ENCODE measurements around the gene DCC. TPM values are rescaled to one million over a fixed set of nuclear protein-coding genes. Genes with fewer than 3 reads are reported as not detected.
A peak's percentile ranks its signal among the peaks of the same experiment; 100 is the strongest.

Gene DCC
- polyA plus RNA-seq, 6 donors from 2014 or later = not detected

DNA sequence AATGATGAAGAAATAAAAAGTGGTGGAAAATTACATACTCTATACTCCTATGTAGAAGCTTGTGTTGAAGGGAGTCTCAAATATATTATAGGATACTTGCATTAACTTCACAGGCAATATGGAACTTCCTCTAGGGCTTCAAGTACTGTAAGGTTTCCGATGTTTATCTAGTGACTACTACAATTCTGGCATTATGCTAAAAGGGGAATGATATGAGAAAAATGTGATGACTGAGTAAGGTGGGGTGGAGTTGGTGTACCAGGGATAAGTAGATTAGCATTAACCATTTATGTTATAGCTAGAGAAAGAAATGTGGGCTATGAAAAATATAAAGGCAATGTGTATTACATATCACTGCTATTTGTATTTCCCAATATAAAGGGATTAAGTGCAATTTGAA is 229.5 kb downstream of the DCC start:
- DNase-seq (no peak), ATAC-seq (ENCODE audit: low read depth in 2 of 2) (no peak)
- no peaks in the 10 kb centered on the region for H3K36me3 Mint-ChIP-seq
- H3K27ac Mint-ChIP-seq = no peak overlapping the region
- H3K4me1 Mint-ChIP-seq = no peaks in the 10 kb centered on the region
- no peak overlapping the region for H3K4me3 Mint-ChIP-seq
- peaks cover 0 to 3% (median 0%) of the 10 kb centered on the region in 7 donors for H3K9me3 Mint-ChIP-seq
- no peaks in the 10 kb centered on the region for H3K27me3 Mint-ChIP-seq

DNA sequence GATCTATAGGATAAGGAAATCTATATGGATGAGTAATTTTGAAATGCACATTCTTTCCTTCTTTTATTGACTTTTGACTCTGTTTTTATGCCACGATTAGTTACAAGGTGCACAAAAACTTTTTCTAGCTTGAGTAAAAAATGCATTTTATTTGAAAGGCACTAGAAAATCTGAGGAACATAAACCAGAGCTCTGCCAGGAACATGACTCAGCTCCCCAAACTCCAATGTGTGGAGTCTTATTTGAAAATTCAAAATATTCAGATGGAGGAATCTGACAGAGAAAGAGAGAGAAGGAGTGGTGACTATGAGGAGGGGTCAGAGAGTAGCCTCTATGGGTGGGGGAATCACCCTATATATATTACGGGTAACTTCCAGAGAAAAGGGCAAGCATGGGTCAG is 231.0 kb downstream of the DCC start:
- Mint-ChIP-seq H3K27ac (no peak overlapping the region), H3K4me3 (no peak overlapping the region), H3K4me1 (no peaks in the 10 kb centered on the region), H3K36me3 (no peaks in the 10 kb centered on the region), H3K9me3 (peaks cover 0 to 2% (median 0%) of the 10 kb centered on the region in 7 donors), H3K27me3 (no peaks in the 10 kb centered on the region)
- DNase-seq = no peak
- no peak for ATAC-seq (ENCODE audit: low read depth in 2 of 2)

DNA sequence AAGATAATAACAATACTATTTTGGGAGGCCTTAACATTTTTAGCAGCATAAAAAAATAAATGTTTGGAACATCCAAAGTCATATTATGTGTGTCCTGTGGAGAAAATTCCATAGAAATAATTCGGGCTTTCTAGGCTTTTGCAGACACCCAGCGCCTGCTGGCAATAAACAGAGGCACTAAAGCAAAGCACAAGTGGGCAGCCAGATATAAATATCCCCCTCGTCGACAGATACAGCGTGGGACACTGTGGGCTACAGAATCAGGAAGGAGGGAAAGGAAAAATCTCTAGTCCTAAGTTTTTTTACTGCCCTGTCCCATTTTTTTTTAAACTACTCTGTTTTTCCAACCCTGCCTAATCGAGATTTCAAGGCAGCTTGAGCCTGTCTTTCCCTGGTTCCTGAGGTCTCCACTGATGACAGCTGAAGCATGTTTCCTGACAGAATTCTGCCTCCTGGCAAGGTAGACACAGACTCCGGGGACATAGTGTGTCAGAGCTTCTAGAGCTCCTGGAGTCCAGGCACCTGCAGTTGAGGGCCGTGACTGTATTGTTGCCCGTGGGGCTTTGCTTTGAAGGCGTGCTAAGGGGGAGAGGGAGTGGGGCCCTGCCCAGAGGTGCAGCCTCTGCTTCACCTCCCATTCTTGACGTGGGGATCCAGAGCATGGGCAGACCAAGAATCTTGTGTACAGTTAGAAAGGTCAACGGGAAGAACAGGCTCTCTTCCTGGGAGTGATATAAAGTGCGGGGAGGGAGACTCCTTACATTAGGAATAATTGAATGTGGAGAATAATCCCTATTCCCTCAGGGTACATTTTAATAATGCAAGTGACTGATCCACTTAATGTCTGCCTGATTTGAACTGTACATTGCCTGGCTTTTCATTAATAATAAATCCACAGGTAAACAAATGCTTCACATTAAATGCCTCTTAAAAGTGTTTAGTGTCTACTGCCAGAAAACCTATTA is 232.3 kb downstream of the DCC start:
- ATAC-seq (ENCODE audit: low read depth in 2 of 2) (no peak), DNase-seq (no peak)
- Mint-ChIP-seq H3K27ac (no peak overlapping the region), H3K4me1 (no peaks in the 10 kb centered on the region), H3K27me3 (no peaks in the 10 kb centered on the region), H3K9me3 (peaks cover 0 to 5% (median 0%) of the 10 kb centered on the region in 7 donors), H3K4me3 (peak overlapping the region in 1 of 8 donors; percentile 21), H3K36me3 (no peaks in the 10 kb centered on the region)

DNA sequence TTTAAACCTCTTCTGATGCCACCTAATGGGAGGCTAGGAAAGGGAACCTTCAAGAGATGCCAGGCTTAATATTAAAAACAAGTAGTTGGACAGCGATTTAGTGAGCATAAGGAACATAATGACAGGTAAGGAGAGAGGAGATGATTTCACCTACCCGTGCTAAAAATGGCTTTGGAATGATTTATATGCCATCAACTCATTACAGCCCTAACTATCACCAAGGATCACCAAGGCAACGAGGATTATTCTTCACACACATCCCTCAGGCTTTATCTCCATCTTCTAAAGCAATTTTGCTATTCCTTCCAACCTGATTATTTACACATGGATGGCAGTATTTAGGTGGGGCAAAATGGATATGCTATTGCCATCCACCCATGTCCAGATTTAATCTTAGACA is 237.8 kb downstream of the DCC start:
- Mint-ChIP-seq H3K4me1 (no peaks in the 10 kb centered on the region), H3K27ac (peak overlapping the region in 2 of 6 donors; percentile 17 to 50), H3K36me3 (no peaks in the 10 kb centered on the region), H3K4me3 (no peak overlapping the region), H3K9me3 (peaks cover 0 to 13% (median 0%) of the 10 kb centered on the region in 7 donors), H3K27me3 (no peaks in the 10 kb centered on the region)
- DNase-seq (no peak), ATAC-seq (ENCODE audit: low read depth in 2 of 2) (no peak)

DNA sequence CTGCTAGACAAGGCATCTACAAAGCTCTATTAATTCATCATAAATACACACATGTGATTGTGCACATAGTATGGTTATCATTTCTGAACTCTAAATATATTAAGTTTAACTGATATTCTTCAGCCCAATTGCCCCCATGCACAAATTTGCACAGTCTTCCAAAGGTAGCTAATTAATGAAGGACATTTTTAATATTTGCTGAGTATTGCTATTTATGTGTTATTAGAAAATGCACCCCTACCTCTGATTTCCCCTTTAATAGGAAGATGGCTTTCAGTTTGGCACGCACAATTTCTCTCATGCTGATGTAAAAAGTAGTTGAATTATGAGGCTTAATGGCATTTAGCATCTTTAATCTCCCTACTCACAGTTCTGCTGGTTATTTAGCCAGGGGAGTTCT is 242.1 kb downstream of the DCC start:
- DNase-seq (no peak), ATAC-seq (ENCODE audit: low read depth in 2 of 2) (no peak)
- no peaks in the 10 kb centered on the region for H3K27me3 Mint-ChIP-seq
- no peak overlapping the region for H3K4me3 Mint-ChIP-seq
- H3K27ac Mint-ChIP-seq = no peak overlapping the region
- no peaks in the 10 kb centered on the region for H3K4me1 Mint-ChIP-seq
- H3K9me3 Mint-ChIP-seq = peaks cover 0 to 8% (median 0%) of the 10 kb centered on the region in 7 donors
- no peaks in the 10 kb centered on the region for H3K36me3 Mint-ChIP-seq

DNA sequence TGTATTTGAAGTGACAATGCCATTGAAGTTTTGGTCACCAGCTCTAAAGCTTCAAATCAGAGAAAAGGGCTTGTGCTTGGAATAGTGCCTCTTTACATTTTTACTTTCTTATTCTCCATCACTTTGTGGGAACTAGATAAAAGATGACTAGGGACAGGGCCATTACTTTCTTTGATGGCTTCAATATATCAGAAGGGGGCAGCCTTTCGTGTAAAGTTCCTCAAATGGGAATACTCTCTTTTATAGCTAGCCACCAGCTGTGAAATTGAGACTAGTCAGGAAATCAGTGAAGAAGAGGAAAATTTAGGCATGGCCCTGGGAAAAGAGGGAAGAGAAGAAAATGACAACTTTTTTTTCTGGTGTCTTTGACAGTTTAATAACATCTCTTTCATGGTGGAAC is 242.5 kb downstream of the DCC start:
- no peak for ATAC-seq (ENCODE audit: low read depth in 2 of 2)
- no peaks in the 10 kb centered on the region for H3K36me3 Mint-ChIP-seq
- no peak for DNase-seq
- no peaks in the 10 kb centered on the region for H3K4me1 Mint-ChIP-seq
- H3K27ac Mint-ChIP-seq = no peak overlapping the region
- no peaks in the 10 kb centered on the region for H3K27me3 Mint-ChIP-seq
- no peak overlapping the region for H3K4me3 Mint-ChIP-seq
- peaks cover 0 to 7% (median 4%) of the 10 kb centered on the region in 7 donors for H3K9me3 Mint-ChIP-seq

DNA sequence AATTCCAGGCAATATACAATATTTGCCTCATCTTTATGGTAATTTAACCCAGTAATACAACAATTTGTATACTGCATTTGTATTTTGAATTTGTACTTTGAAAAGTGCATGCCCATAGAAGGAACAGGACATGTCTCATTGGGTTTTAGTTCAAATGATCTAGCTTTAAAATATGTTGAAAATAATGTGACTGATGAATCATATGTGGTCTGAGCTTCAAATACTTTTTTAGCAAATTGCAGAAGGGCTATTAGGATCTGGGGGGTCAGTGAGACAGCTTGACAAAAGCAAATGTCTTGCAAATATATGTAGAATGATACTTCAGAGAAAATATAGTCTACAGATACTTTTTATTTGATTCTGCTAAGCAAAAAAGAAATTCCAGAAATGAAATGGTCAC is 248.9 kb downstream of the DCC start:
- no peak for DNase-seq
- no peak overlapping the region for H3K4me3 Mint-ChIP-seq
- ATAC-seq (ENCODE audit: low read depth in 2 of 2) = no peak
- H3K4me1 Mint-ChIP-seq = no peaks in the 10 kb centered on the region
- no peaks in the 10 kb centered on the region for H3K27me3 Mint-ChIP-seq
- H3K27ac Mint-ChIP-seq = no peak overlapping the region
- no peaks in the 10 kb centered on the region for H3K36me3 Mint-ChIP-seq
- H3K9me3 Mint-ChIP-seq = peaks cover 0 to 7% (median 5%) of the 10 kb centered on the region in 7 donors

DNA sequence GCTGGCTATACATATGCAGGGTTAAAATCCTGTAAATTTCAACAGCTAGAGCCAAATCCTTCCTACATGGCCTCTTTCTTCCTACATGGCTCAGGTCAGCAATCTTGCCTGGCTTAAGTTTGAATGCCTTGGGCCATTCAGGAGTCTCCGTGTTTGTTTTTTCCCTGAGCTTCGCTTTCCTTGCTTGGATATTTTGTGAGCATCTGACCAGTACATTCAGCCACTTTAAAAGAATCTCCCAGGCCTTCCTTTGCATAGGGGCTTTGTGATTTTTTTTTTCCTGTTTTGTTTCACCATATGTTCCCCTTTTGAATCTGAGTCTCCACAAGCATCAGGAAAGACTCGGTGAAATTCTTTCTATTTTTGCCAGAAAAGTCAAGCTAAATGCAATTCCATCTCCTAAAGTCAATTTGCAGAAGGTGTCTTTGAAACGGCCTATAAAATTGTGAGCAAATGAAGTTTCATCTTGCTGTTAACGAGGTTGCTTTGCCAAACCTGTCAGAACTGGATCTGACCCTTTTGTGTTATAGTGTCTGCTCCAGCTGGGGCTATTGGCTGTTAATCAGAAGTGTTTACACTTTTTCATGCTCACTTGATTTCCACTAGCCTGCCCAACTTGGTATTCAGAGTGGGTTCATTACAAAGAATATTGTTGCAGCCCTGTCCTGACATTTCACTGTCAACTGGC is 256.9 kb downstream of the DCC start:
- no peak for DNase-seq
- no peaks in the 10 kb centered on the region for H3K36me3 Mint-ChIP-seq
- H3K27ac Mint-ChIP-seq = no peak overlapping the region
- H3K9me3 Mint-ChIP-seq = peaks cover 0 to 10% (median 3%) of the 10 kb centered on the region in 7 donors
- peaks cover 0 to 5% (median 0%) of the 10 kb centered on the region in 3 donors for H3K27me3 Mint-ChIP-seq
- H3K4me1 Mint-ChIP-seq = no peaks in the 10 kb centered on the region
- ATAC-seq (ENCODE audit: low read depth in 2 of 2) = no peak
- H3K4me3 Mint-ChIP-seq = no peak overlapping the region

DNA sequence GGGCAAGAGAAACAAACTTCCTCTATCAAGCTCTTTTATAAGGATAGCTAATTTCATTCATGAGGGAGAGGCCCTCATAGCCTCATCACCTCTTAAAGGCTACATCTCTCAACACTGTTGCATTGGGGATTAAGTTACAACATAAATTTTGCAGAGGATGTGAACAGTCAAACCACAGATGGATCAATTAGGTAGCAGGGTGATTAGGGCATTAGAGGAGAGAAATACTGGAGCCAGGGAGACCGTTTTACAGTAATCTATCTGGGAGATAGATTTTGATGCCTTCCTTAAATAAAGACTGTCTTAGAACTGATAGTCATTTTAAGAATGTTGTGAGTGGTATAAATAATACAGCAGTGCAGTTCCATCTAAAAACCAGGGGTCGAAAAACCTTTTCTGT is 258.9 kb downstream of the DCC start:
- H3K4me1 Mint-ChIP-seq = no peaks in the 10 kb centered on the region
- H3K27me3 Mint-ChIP-seq = peaks cover 0 to 5% (median 0%) of the 10 kb centered on the region in 3 donors
- DNase-seq = no peak
- no peak for ATAC-seq (ENCODE audit: low read depth in 2 of 2)
- no peaks in the 10 kb centered on the region for H3K36me3 Mint-ChIP-seq
- H3K9me3 Mint-ChIP-seq = peaks cover 0 to 10% (median 2%) of the 10 kb centered on the region in 7 donors
- no peak overlapping the region for H3K27ac Mint-ChIP-seq
- H3K4me3 Mint-ChIP-seq = no peak overlapping the region

DNA sequence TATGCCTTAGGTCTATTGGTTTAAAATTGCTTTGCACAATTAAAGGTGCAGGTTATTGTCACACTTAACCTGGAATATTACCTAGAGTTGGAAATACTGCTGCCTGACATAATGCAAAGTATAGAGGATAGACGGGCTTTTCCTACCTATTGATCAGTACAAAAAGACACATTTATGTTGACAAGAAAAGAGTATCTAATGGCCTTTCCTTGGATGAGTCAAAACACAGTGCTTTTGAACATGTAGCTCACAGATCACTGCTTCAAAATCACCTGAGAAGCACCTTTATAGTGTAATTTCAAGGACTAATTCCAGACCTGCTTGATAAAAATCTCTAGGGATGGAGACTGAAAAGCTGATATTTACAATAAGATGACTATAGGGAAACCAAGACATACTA is 262.8 kb downstream of the DCC start:
- no peak overlapping the region for H3K27ac Mint-ChIP-seq
- H3K4me3 Mint-ChIP-seq = no peak overlapping the region
- ATAC-seq (ENCODE audit: low read depth in 2 of 2) (no peak), DNase-seq (no peak)
- H3K9me3 Mint-ChIP-seq = peaks cover 0 to 7% (median 2%) of the 10 kb centered on the region in 7 donors
- no peaks in the 10 kb centered on the region for H3K4me1 Mint-ChIP-seq
- peaks cover 0 to 5% (median 0%) of the 10 kb centered on the region in 3 donors for H3K27me3 Mint-ChIP-seq
- no peaks in the 10 kb centered on the region for H3K36me3 Mint-ChIP-seq

DNA sequence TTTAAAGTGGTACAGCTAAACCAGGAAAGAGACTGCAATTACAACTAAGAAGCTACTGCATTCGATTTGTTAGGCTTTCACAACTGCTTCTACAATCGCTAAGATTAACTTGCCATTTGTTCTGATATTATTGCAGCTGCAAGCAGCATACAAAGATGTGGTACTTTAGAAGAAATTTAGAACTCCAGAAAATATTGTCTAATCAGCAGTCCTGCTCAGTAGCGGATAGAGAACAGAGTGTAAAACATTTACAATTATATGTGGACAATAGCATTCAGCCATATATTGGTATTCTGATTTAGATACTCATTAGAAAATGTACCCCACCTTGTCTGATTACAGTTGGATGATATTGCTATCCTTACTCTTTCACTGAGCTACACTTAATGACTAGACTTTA is 265.3 kb downstream of the DCC start:
- Mint-ChIP-seq H3K4me1 (no peaks in the 10 kb centered on the region), H3K9me3 (peaks cover 0 to 5% (median 0%) of the 10 kb centered on the region in 7 donors), H3K4me3 (no peak overlapping the region), H3K27me3 (peaks cover 0 to 5% (median 0%) of the 10 kb centered on the region in 3 donors), H3K36me3 (no peaks in the 10 kb centered on the region), H3K27ac (no peak overlapping the region)
- ATAC-seq (ENCODE audit: low read depth in 2 of 2) = no peak
- DNase-seq = no peak

DNA sequence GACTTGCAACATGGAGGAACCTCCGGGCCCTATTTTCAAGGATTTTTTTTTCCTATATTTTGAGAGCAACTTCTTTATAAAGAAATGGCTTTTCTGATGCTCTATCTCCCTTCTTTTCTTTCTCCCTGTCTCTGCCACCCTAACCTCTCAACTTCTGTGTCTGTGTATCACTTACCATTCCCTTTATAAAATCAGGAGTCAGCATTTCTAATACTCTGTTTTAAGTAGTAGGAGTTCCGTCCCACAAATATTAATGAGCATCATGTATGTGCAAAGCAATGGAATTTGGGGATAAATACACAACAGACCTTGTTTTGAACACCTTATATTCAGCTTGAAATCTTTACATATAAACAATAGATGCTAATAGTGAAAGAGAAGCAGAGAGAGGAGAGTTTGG is 268.0 kb downstream of the DCC start:
- no peaks in the 10 kb centered on the region for H3K4me1 Mint-ChIP-seq
- no peak overlapping the region for H3K4me3 Mint-ChIP-seq
- no peaks in the 10 kb centered on the region for H3K36me3 Mint-ChIP-seq
- ATAC-seq (ENCODE audit: low read depth in 2 of 2) (no peak), DNase-seq (no peak)
- no peak overlapping the region for H3K27ac Mint-ChIP-seq
- H3K9me3 Mint-ChIP-seq = peaks cover 0 to 5% (median 0%) of the 10 kb centered on the region in 7 donors
- no peaks in the 10 kb centered on the region for H3K27me3 Mint-ChIP-seq

DNA sequence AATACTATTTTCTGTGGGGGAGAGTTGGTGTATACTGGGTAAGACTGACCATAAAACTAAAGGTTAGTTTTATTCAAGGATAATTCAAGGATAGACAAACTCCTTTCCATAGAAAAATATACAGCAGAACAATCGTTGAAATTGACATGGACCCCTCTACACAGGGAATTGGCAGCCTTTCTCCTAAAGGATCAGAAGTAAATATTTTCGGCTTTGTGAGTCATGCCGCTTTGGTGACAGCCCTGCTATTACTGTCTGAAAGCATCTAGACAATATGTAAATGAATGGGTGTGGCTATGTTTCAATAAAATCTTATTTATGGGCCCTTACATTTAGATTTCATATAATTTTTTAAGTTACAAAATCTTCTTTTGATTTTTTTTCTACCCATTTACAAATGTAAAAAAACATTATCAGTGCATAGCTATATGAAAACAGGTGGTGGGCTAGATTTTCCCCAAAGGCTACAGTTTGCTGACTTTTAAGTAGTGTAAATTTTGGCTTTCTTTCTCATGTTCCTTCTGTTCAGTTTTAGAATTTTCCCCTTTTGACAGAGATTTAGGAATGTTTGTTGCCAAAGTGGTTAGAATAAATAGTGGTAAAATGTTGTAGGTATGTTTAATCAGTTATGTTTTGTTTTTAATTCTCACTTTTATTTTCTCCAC is 270.6 kb downstream of the DCC start:
- no peaks in the 10 kb centered on the region for H3K4me1 Mint-ChIP-seq
- peaks cover 0 to 4% (median 0%) of the 10 kb centered on the region in 7 donors for H3K9me3 Mint-ChIP-seq

More for the DNA sequence above, 270.6 kb downstream of the DCC start:
- Mint-ChIP-seq H3K27me3 (no peaks in the 10 kb centered on the region), H3K36me3 (no peaks in the 10 kb centered on the region), H3K27ac (no peak overlapping the region), H3K4me3 (no peak overlapping the region)
- DNase-seq = no peak
- no peak for ATAC-seq (ENCODE audit: low read depth in 2 of 2)
